Measurements from ENCODE around the gene STPG3.

DNA sequence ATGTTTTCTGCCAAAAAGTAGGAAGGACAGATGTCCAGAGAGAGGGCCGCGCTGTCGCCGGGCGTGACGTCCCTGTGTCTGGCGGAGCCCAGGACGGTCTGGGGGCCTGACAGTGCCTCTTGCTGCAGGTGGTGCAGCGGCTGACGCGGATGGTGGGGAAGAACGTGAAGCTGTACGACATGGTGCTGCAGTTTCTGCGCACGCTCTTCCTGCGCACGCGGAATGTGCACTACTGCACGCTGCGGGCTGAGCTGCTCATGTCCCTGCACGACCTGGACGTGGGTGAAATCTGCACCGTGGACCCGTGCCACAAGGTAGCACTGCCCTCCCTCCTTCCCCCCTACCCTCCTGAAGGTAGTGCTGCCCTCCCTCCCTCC lies 11.8 kb downstream of the STPG3 start:
- TF ChIP-seq POLR2A (IDR thresholded peaks at IDR 0.05): no peak
- TF ChIP-seq, protein P1, sequence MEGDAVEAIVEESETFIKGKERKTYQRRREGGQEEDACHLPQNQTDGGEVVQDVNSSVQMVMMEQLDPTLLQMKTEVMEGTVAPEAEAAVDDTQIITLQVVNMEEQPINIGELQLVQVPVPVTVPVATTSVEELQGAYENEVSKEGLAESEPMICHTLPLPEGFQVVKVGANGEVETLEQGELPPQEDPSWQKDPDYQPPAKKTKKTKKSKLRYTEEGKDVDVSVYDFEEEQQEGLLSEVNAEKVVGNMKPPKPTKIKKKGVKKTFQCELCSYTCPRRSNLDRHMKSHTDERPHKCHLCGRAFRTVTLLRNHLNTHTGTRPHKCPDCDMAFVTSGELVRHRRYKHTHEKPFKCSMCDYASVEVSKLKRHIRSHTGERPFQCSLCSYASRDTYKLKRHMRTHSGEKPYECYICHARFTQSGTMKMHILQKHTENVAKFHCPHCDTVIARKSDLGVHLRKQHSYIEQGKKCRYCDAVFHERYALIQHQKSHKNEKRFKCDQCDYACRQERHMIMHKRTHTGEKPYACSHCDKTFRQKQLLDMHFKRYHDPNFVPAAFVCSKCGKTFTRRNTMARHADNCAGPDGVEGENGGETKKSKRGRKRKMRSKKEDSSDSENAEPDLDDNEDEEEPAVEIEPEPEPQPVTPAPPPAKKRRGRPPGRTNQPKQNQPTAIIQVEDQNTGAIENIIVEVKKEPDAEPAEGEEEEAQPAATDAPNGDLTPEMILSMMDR (IDR thresholded peaks at IDR 0.05): no peak
